Measurements from ENCODE around the gene SERPINA1. TPM values are rescaled to one million over a fixed set of nuclear protein-coding genes. Genes with fewer than 3 reads are reported as not detected.
A peak's percentile ranks its signal among the peaks of the same experiment; 100 is the strongest.
"Not testable (repeated sequence)": the region's sequence is repeated elsewhere in the genome, so short reads cannot be mapped to it uniquely, and the experiment has no call there.

The SERPINA1 gene
- total RNA-seq, 1 donor from 2014 or later = 0.13 TPM

DNA sequence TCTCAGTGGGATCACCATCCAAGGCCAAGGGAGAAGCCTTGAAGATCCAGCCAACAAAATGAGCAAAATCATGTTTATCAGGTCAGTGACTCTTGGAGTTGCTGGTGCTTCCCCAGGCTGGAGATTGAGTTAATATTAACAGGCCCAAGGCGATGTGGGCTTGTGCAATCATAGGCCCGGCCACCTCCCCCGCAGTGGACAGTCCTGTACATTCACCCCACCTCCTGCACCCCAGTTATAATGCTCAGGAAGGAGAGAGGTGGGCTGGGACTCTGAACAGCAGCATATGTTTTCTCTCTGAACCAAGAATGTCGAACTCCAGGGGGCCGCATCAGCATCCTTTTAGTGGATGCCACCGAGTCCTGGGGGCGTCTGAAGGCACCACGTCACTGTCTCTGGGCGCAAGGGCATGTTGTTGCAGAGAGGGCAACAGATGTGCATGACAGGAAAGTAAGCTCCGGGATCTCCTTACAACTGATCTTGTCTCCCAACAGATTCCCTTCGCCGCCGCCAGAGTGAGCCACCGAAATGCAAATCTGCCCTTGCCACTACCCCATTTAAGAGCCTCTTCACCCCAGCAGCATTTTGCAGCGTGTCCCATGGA lies 33.1 kb downstream of the SERPINA1 start:
- Mint-ChIP-seq H3K27me3 (ENCODE audit: insufficient read depth, low read depth) (peaks cover 12% of the 10 kb centered on the region), H3K36me3 (no peaks in the 10 kb centered on the region), H3K9me3 (peaks cover 3% of the 10 kb centered on the region), H3K4me3 (no peak overlapping the region), H3K4me1 (no peaks in the 10 kb centered on the region), H3K27ac (no peak overlapping the region)
- Histone ChIP-seq H3F3A (ENCODE audit: low read depth) (no peaks in the 10 kb centered on the region), H3K4me2 (no peak overlapping the region), H3K27ac (no peak overlapping the region), H3K4me3 (no peak overlapping the region), H4K20me1 (ENCODE audit: low read depth) (no peaks in the 10 kb centered on the region), H3K36me3 (no peaks in the 10 kb centered on the region), H3K79me2 (ENCODE audit: low read depth) (no peaks in the 10 kb centered on the region), H3K27me3 (no peaks in the 10 kb centered on the region), H3K9me3 (ENCODE audit: low read depth) (no peaks in the 10 kb centered on the region), H3K4me1 (no peaks in the 10 kb centered on the region), H2AFZ (replicated peaks) (peak overlapping the region; percentile 90), H3K9ac (no peak overlapping the region)
- DNase-seq (ENCODE audit: low spot score) = peak; percentile 69
- TF ChIP-seq EZH2 (IDR thresholded peaks at IDR 0.05) = no peak
- no peak for TF ChIP-seq EZH2phosphoT487 (IDR thresholded peaks at IDR 0.05)
- TF ChIP-seq, protein P1, sequence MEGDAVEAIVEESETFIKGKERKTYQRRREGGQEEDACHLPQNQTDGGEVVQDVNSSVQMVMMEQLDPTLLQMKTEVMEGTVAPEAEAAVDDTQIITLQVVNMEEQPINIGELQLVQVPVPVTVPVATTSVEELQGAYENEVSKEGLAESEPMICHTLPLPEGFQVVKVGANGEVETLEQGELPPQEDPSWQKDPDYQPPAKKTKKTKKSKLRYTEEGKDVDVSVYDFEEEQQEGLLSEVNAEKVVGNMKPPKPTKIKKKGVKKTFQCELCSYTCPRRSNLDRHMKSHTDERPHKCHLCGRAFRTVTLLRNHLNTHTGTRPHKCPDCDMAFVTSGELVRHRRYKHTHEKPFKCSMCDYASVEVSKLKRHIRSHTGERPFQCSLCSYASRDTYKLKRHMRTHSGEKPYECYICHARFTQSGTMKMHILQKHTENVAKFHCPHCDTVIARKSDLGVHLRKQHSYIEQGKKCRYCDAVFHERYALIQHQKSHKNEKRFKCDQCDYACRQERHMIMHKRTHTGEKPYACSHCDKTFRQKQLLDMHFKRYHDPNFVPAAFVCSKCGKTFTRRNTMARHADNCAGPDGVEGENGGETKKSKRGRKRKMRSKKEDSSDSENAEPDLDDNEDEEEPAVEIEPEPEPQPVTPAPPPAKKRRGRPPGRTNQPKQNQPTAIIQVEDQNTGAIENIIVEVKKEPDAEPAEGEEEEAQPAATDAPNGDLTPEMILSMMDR (IDR thresholded peaks at IDR 0.05) = peak; percentile 61

DNA sequence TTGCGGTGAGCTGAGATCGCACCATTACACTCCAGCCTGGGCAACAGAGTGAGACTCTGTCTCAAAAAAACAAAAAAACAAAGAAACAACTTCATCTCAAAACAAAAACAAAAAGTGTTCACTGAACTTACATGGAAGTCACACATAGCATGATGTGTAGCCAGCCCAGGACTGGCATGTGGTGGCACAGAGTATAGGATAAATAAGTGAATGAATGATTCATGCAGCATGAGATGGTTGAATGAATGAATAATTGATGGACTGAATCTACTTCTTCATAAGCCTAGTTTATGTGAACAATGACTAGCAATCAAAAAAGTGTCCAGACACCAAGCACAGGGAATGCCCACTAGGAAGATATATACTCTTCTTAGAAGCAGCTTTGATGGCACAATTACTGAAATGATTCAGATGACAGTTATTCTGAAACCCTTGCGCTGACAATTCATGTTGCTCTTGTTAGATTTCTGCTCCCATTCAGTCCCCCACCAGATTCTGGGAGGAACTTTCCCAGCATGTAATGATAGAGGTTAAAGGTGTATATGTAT lies 33.7 kb downstream of the SERPINA1 start:
- H3K79me2 ChIP-seq (ENCODE audit: low read depth) = no peaks in the 10 kb centered on the region
- H2AFZ ChIP-seq (replicated peaks) = no peak overlapping the region
- H3K27me3 Mint-ChIP-seq (ENCODE audit: insufficient read depth, low read depth) = peaks cover 12% of the 10 kb centered on the region
- no peaks in the 10 kb centered on the region for H3K27me3 ChIP-seq
- no peak overlapping the region for H3K27ac ChIP-seq
- H3K9ac ChIP-seq = no peak overlapping the region
- H3K27ac Mint-ChIP-seq = no peak overlapping the region
- no peaks in the 10 kb centered on the region for H3K9me3 ChIP-seq (ENCODE audit: low read depth)
- no peak overlapping the region for H3K4me3 ChIP-seq
- DNase-seq (ENCODE audit: low spot score) = no peak
- no peaks in the 10 kb centered on the region for H3K4me1 Mint-ChIP-seq
- peaks cover 3% of the 10 kb centered on the region for H3K9me3 Mint-ChIP-seq
- no peaks in the 10 kb centered on the region for H4K20me1 ChIP-seq (ENCODE audit: low read depth)
- no peak overlapping the region for H3K4me2 ChIP-seq
- TF ChIP-seq EZH2 (IDR thresholded peaks at IDR 0.05) (no peak), EZH2phosphoT487 (IDR thresholded peaks at IDR 0.05) (no peak)
- TF ChIP-seq, protein P1 (IDR thresholded peaks at IDR 0.05) = no peak
- H3K4me1 ChIP-seq = no peaks in the 10 kb centered on the region
- no peak overlapping the region for H3K4me3 Mint-ChIP-seq
- no peaks in the 10 kb centered on the region for H3F3A ChIP-seq (ENCODE audit: low read depth)
- no peaks in the 10 kb centered on the region for H3K36me3 Mint-ChIP-seq
- no peaks in the 10 kb centered on the region for H3K36me3 ChIP-seq

DNA sequence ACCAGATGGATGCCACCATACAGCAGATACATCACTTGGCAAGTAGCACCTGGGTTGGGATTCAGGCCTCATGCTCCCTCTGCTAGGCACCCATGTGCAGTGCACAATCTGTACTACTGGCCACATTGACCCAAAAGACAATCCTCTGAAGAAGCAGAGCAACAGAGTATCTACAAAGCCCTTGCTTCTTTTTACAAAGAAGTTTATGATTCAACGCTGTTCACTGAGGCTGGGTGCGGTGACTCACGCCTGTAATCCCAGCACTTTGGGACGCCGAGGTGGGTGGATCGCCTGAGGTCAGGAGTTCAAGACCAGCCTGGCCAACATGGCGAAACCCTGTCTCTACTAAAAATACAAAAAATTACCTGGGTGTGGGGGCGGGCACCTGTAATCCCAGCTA lies 34.2 kb downstream of the SERPINA1 start:
- H3K9ac ChIP-seq; H3K36me3 ChIP-seq; H2AFZ ChIP-seq (replicated peaks); H4K20me1 ChIP-seq (ENCODE audit: low read depth); H3K79me2 ChIP-seq (ENCODE audit: low read depth); H3K4me1 ChIP-seq; DNase-seq (ENCODE audit: low spot score); H3K9me3 ChIP-seq (ENCODE audit: low read depth); H3F3A ChIP-seq (ENCODE audit: low read depth); H3K4me3 ChIP-seq; H3K4me1 Mint-ChIP-seq; H3K4me3 Mint-ChIP-seq; H3K27me3 ChIP-seq; H3K27ac Mint-ChIP-seq; H3K4me2 ChIP-seq; H3K27ac ChIP-seq; H3K9me3 Mint-ChIP-seq; H3K36me3 Mint-ChIP-seq: not testable (repeated sequence)
- H3K27me3 Mint-ChIP-seq (ENCODE audit: insufficient read depth, low read depth) = peaks cover 12% of the 10 kb centered on the region

DNA sequence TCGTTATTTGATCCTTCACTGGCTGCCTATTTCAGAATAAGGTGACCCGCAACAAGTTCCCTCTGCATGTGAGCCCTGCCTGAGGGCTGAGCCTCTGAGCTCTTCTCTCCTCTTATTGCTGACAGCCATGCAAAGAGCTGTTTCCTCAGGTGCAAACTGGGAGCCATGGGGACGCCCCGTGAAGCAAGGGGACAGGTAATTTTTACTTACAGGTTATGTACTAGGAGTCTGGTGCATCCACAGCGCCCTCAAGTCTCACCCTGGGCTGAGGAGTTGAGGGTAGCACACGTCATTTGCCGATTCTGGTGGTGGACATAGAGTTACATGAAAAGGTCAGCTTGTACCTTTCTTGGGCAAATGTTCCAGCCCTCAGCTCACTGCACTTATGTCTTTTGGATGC lies 39.1 kb downstream of the SERPINA1 start:
- Histone ChIP-seq H3K27me3 (no peaks in the 10 kb centered on the region), H3K4me2 (no peak overlapping the region), H3K36me3 (no peaks in the 10 kb centered on the region), H3K9ac (no peak overlapping the region), H3K27ac (no peak overlapping the region), H3K9me3 (ENCODE audit: low read depth) (no peaks in the 10 kb centered on the region), H3F3A (ENCODE audit: low read depth) (no peaks in the 10 kb centered on the region), H3K4me1 (no peaks in the 10 kb centered on the region), H4K20me1 (ENCODE audit: low read depth) (no peaks in the 10 kb centered on the region), H2AFZ (replicated peaks) (no peak overlapping the region), H3K79me2 (ENCODE audit: low read depth) (no peaks in the 10 kb centered on the region), H3K4me3 (no peak overlapping the region)
- peaks cover 9% of the 10 kb centered on the region for H3K27me3 Mint-ChIP-seq (ENCODE audit: insufficient read depth, low read depth)
- no peaks in the 10 kb centered on the region for H3K4me1 Mint-ChIP-seq
- H3K36me3 Mint-ChIP-seq = no peaks in the 10 kb centered on the region
- TF ChIP-seq, protein P1 (IDR thresholded peaks at IDR 0.05) = no peak
- TF ChIP-seq EZH2phosphoT487 (IDR thresholded peaks at IDR 0.05) (no peak), EZH2 (IDR thresholded peaks at IDR 0.05) (no peak)
- H3K9me3 Mint-ChIP-seq = peaks cover 5% of the 10 kb centered on the region
- H3K4me3 Mint-ChIP-seq = no peak overlapping the region
- no peak overlapping the region for H3K27ac Mint-ChIP-seq
- DNase-seq (ENCODE audit: low spot score) = no peak
